Measurements from ENCODE around the gene NDUFAF2.

DNA sequence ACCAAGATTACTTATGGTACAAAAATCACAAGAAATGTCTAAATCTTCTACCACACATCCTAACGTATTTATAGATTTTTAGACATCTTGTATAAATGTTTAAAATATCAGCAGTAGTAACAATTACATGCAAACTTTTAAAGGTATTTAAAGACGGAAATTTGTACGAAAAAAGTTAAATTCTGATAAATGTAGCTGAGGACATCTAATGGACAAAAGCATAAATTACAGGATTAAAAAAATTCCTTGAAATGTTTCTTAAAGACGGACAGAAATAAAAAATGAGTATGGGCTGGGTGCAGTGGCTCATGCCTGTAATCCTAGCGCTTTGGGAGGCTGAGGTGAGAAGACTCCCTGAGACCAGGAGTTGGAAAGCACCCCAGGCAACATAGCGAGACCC, 16.0 kb upstream of the NDUFAF2 start:
- TF ChIP-seq, protein P1, sequence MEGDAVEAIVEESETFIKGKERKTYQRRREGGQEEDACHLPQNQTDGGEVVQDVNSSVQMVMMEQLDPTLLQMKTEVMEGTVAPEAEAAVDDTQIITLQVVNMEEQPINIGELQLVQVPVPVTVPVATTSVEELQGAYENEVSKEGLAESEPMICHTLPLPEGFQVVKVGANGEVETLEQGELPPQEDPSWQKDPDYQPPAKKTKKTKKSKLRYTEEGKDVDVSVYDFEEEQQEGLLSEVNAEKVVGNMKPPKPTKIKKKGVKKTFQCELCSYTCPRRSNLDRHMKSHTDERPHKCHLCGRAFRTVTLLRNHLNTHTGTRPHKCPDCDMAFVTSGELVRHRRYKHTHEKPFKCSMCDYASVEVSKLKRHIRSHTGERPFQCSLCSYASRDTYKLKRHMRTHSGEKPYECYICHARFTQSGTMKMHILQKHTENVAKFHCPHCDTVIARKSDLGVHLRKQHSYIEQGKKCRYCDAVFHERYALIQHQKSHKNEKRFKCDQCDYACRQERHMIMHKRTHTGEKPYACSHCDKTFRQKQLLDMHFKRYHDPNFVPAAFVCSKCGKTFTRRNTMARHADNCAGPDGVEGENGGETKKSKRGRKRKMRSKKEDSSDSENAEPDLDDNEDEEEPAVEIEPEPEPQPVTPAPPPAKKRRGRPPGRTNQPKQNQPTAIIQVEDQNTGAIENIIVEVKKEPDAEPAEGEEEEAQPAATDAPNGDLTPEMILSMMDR (IDR thresholded peaks at IDR 0.05), result no peak
- TF ChIP-seq EP300 (IDR thresholded peaks at IDR 0.05), result no peak

Measured in gastroesophageal sphincter (tissue), 3 donors.